HG02870 (cell line): Measurements from ENCODE around the gene ME3.

Experiments used
- ATAC-seq: cut with Tn5 transposase; IDR thresholded peaks from one replicate; pipeline ENCODE4 v1.9.1; 2021; ENCODE audit warnings: mild to moderate bottlenecking, moderate library complexity; ENCODE audit not compliant: unreplicated experiment

The ME3 gene

GRCh38 chr11:86672007-86672621 lies at the start of gene ME3:
ME3 (minus strand) TSS chr11:86672616.
- ATAC-seq = no peak

- ATAC-seq = no peak
Measured at GRCh38 chr11:86722006-86722405, 49.6 kb upstream of the ME3 start.

- ATAC-seq = no peak
Measured at GRCh38 chr11:86720546-86720945, 48.1 kb upstream of the ME3 start.

GRCh38 chr11:86719781-86720463 lies 47.5 kb upstream of the ME3 start:
- no peak for ATAC-seq

- ATAC-seq = no peak
Measured at GRCh38 chr11:86718999-86719398, 46.6 kb upstream of the ME3 start.

GRCh38 chr11:86718521-86718920 lies 46.1 kb upstream of the ME3 start:
- no peak for ATAC-seq

GRCh38 chr11:86717817-86718501 lies 45.5 kb upstream of the ME3 start:
- no peak for ATAC-seq

GRCh38 chr11:86715611-86716010 lies 43.2 kb upstream of the ME3 start:
- no peak for ATAC-seq

- no peak for ATAC-seq
Measured at GRCh38 chr11:86713552-86713951, 41.1 kb upstream of the ME3 start.

GRCh38 chr11:86710936-86711335 lies 38.5 kb upstream of the ME3 start:
- ATAC-seq = no peak

GRCh38 chr11:86708669-86709068 lies 36.3 kb upstream of the ME3 start:
- no peak for ATAC-seq

GRCh38 chr11:86706338-86707131 lies 34.1 kb upstream of the ME3 start:
- ATAC-seq = no peak

- ATAC-seq = no peak
Measured at GRCh38 chr11:86704710-86705109, 32.3 kb upstream of the ME3 start.

- no peak for ATAC-seq
Measured at GRCh38 chr11:86703987-86704386, 31.6 kb upstream of the ME3 start.

- ATAC-seq = no peak
Measured at GRCh38 chr11:86702220-86702983, 30.0 kb upstream of the ME3 start.

- no peak for ATAC-seq
Measured at GRCh38 chr11:86699040-86699791, 26.8 kb upstream of the ME3 start.

GRCh38 chr11:86698639-86699038 lies 26.2 kb upstream of the ME3 start:
- no peak for ATAC-seq

GRCh38 chr11:86696451-86696850 lies 24.0 kb upstream of the ME3 start:
- no peak for ATAC-seq

- no peak for ATAC-seq
Measured at GRCh38 chr11:86696004-86696403, 23.6 kb upstream of the ME3 start.

GRCh38 chr11:86695373-86695772 lies 23.0 kb upstream of the ME3 start:
- no peak for ATAC-seq
